ENCODE data around the gene GDPGP1.

GDPGP1 gene

GRCh38 chr15:90205050-90205848 lies 28.8 kb upstream of the GDPGP1 start:
- no peak for DNase-seq

DNA sequence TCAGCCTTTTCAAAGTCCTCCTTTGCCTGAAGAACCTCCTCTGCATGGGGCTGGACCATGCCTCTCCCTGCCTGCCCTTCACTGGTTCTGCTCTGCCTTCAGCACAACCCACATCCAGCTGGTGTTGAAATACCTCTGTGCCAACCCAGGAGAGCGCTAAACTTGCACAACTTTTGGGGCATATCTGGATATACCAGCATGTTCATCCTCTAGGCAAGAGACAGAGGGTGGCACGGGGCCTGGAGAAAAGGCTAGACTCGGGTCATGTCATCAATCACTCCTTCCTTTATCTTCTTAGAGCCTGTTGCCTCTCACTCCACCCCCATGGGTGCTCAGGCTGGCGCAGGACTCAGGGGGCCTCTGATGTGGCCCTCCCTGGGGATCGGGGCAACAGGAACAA lies 28.1 kb upstream of the GDPGP1 start:
- DNase-seq: no peak

GRCh38 chr15:90207252-90207651 lies 26.8 kb upstream of the GDPGP1 start:
- no peak for DNase-seq

DNA sequence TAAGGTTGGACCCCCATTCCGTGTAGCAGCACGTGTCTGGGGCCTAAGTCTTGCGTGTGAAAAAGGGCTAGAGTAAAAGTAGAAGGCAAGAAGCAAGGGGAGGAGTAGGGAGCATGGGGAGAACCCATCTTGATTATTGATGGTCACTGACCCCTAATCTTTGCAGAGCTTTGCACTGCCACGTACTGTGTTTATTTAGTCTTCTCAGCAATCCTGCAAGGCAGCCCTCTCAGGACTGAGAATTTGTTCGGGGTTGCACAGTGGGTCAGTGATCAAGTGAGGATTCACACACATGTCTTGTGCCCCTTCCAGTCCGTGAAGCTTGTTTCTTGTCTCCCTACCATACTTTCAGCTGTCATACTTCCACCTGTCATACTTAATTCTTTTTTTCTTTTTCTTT lies 25.7 kb upstream of the GDPGP1 start:
- DNase-seq: no peak

DNA sequence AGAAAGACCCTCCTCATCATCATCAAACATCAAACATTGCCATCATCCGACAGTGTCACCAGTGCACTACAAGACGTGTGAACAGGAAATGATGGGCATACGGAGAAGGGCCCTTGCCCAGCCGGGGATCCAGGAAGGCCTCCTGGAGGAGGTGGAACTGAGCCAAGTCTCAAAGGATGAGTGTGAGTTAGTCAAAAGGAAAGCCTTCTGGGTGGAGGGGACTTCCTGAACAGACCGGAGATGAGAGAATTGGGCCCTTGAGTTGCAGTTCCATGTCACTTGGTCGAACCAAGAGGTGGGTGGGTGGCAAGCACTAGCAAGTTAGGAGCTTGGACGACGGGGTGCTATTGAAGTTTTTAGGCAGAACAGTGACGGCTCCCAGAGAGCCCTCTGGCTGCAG lies 24.4 kb upstream of the GDPGP1 start:
- DNase-seq: no peak

GRCh38 chr15:90210593-90210992 lies 23.4 kb upstream of the GDPGP1 start:
- DNase-seq: no peak

GRCh38 chr15:90211009-90211408 lies 23.0 kb upstream of the GDPGP1 start:
- DNase-seq: no peak

GRCh38 chr15:90211440-90212143 lies 22.4 kb upstream of the GDPGP1 start:
- no peak for DNase-seq

GRCh38 chr15:90212221-90213098 lies 21.5 kb upstream of the GDPGP1 start:
- DNase-seq: no peak

- no peak for DNase-seq
Measured at GRCh38 chr15:90213122-90213817, 20.7 kb upstream of the GDPGP1 start.

GRCh38 chr15:90213818-90214204 lies 20.2 kb upstream of the GDPGP1 start:
- DNase-seq: no peak

DNA sequence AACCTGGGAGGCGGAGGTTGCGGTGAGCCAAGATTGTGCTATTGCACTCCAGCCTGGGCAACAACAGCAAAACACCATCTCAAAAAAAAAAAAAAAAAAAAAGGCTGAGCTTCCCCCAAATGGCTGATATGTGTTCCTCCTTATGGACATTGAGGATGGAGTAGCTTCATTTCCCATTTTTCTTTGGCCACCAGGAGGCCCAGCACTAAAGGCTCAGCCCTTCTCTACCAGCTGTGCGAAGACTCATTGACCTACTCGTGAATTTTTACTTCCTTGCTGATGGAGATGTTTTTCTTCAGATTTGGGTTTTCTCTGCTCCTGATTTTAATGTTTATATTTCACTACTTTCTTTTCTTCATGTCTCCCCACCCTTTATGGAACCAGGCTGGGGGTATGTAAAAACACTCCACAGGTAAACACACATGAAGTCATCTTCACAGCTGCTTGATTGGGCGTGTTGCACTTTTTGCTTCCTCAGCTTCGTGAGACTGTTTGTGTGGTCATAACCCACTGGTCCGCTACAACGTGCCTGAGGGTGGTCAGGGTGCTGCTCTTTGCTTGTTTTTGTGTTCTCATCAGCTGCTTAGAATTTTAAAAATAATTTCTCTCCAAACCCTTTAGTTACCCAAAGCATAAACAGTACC lies 19.3 kb upstream of the GDPGP1 start:
- no peak for DNase-seq

GRCh38 chr15:90217671-90218394 lies 16.2 kb upstream of the GDPGP1 start:
- DNase-seq: no peak

DNA sequence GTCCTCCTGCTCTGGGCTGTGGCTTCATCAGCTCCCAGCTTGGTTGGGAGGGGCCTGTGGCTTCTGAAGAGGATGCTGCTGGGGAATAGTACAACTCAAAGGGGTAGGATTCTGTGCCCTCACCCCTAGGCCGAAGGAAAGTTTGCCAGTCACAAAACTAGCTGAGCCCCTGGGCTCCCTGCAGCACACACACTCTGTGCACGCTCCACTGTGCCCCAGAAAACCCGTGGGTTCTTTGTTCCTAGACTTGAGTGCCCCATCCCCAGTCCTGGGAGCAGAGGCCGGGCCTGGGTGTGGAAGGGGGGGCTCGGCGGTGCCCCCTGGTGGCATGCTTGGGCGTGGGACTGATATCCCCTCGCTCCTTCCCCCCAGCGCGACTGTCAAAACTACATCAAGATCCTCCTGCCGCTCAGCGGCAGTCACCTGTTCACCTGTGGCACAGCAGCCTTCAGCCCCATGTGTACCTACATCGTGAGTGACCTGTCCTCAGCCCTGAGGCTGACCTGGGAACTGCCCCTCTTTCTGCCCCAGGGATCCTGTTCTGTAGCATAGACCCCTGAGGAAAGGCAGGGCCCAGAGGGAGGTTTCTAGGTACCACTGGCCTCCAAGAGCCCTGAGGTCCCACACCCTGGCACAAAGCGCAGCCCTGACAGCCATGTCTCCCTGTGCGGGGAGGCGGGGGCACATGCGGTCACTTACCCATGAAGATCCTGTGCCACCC lies 14.4 kb upstream of the GDPGP1 start:
- DNase-seq: peak; percentile 85

DNA sequence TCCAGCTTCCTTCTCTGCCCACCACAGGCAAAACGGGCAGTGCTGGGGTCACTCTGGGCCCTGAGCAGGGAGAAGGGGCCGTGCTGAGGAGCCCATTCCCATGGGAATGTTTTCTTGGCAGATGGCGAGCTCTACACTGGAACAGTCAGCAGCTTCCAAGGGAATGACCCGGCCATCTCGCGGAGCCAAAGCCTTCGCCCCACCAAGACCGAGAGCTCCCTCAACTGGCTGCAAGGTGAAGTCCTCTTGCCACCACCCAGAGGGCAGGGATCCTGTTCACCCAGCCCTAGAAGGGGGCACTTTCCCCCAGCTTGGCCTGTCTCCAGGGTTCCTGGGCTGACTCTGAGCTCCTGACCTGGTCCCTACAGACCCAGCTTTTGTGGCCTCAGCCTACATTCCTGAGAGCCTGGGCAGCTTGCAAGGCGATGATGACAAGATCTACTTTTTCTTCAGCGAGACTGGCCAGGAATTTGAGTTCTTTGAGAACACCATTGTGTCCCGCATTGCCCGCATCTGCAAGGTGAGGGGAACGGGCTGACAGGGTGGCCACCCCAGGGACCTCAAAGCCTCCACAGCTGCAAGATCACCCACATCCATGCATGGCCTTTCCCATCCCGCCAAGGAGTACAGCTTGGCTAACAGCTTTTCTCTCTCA lies 12.6 kb upstream of the GDPGP1 start:
- no peak for DNase-seq

GRCh38 chr15:90222547-90222946 lies 11.5 kb upstream of the GDPGP1 start:
- no peak for DNase-seq

GRCh38 chr15:90223441-90224165 lies 10.4 kb upstream of the GDPGP1 start:
- DNase-seq: no peak

- DNase-seq: no peak
Measured at GRCh38 chr15:90225047-90225446, 9.0 kb upstream of the GDPGP1 start.

DNA sequence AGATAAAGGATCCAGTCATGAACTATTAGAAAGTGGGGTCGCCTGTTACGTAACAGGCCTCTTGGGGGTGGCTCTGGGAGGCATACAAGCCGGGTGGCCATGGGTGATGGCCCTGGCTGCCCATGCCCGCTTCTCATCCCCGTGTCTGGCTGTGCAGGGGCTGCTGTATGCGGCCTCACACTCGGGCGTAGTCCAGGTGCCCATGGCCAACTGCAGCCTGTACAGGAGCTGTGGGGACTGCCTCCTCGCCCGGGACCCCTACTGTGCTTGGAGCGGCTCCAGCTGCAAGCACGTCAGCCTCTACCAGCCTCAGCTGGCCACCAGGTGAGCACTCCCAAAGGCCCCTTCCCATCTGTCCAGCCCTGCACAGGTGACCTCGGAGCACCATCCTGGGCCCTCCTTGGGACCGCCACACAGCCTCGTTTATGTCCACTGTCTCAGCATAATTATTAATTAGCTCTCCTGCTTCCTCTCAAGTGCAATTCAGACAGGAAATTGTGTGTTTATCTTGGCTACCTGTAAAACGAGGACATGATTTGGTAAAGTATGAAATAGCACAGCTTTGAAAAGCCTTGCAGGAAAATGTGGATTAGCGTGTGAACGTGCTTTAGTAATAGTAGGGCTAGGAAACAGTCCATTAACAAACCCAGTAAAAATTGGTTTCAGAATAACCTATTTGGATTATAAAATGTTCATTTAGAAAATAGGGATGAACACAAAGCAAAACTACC lies 8.3 kb upstream of the GDPGP1 start:
- DNase-seq: no peak

All from activated CD8-positive, alpha-beta memory T cell treated with anti-CD3 and anti-CD28 coated beads for 24 hours (primary cell).